HepG2 (cell line): ENCODE data around the gene LSS. TPM values are rescaled to one million over a fixed set of nuclear protein-coding genes. Genes with fewer than 3 reads are reported as not detected.

Experiments used
- ATAC-seq: fragments of 200-7000 bp; cut with Tn5 transposase; 3 replicates; pipeline ENCODE4 v1.9.1; 2020; ENCODE audit warnings: mild to moderate bottlenecking, moderate library complexity
- BruUV-seq: library from RNA; stranded (reverse); fragments of 400-500 nt; replicated peaks from 2 replicates; lab custom pipeline; 2021; lab: Mats Ljungman, UMichigan
- CTCF ChIA-PET: fragments of 300-600 bp; formaldehyde crosslinking; extraction: SDS; loops from one replicate; lab custom pipeline; 2021; ENCODE audit warnings: low total read pairs, inconsistent platforms, low intra/inter-chr PET ratio; lab: Yijun Ruan, JAX
- POLR2A ChIA-PET: fragments of 350-600 bp; sonication (Branson Sonifier 250); formaldehyde crosslinking; loops from one replicate; lab custom pipeline; 2020; ENCODE audit warnings: antibody characterized with exemption, inconsistent platforms; lab: Yijun Ruan, JAX
- DNase-seq: peaks from one replicate; pipeline ENCODE4 v3.0.0-alpha.2; 2015; ENCODE audit warnings: low spot score
- FAIRE-seq: peaks from 3 replicates; lab custom pipeline; 2011; peaks lifted over from hg19 to GRCh38; lab: Jason Lieb, UNC
- H2AFZ ChIP-seq: one replicate; pipeline ENCODE4 v1.6.1; 2011; ENCODE audit warnings: low read length, inconsistent platforms
- H3K27ac ChIP-seq: fragments of 300-600 bp; 3 replicates; pipeline ENCODE4 v1.8.0; 2011; ENCODE audit warnings: mixed run types, mild to moderate bottlenecking, mixed read lengths, low read length, inconsistent platforms; ENCODE audit not compliant: insufficient read depth; ENCODE audit errors: extremely low read length
- H3K27me3 ChIP-seq, 2 experiments: fragments of 200-600 bp in 1 of 2; 2 replicates in 1 of 2; 3 replicates in 1 of 2; pipeline versions ENCODE4 v1.6.0 to v1.8.0; 2011; ENCODE audit warnings: low read length in 2 of 2, mild to moderate bottlenecking in 2 of 2, moderate library complexity in 2 of 2, inconsistent platforms in 1 of 2; ENCODE audit not compliant: insufficient read depth in 2 of 2, control insufficient read depth in 1 of 2
- H3K36me3 ChIP-seq, 2 experiments: fragments of 200-600 bp in 1 of 2; replicated peaks in 1 of 2; 2 replicates in 1 of 2; 3 replicates in 1 of 2; pipeline versions ENCODE4 v1.5.1 to v1.8.0; 2011; ENCODE audit warnings: low read length in 2 of 2, inconsistent platforms in 1 of 2; ENCODE audit not compliant: insufficient read depth in 2 of 2, control insufficient read depth in 1 of 2
- H3K4me1 ChIP-seq: 2 replicates; pipeline ENCODE4 v1.5.1; 2012; ENCODE audit warnings: low read length, inconsistent platforms; ENCODE audit not compliant: insufficient read depth
- H3K4me2 ChIP-seq: 2 replicates; pipeline ENCODE4 v1.6.0; 2011; ENCODE audit warnings: low read depth, low read length, inconsistent platforms
- H3K4me3 ChIP-seq, 3 experiments: fragments of 200-600 bp in 1 of 3; sonication (generic), shearing (Covaris generic) in 1 of 3; replicated peaks in 1 of 3; 2 replicates each; pipeline ENCODE4 v1.5.1; 2011 to 2016; ENCODE audit warnings: low read length in 3 of 3, inconsistent platforms in 2 of 3, low read depth in 2 of 3, mild to moderate bottlenecking in 2 of 3, control low read depth in 1 of 3, mixed read lengths in 1 of 3; ENCODE audit not compliant: insufficient read depth in 1 of 3
- H3K79me2 ChIP-seq: one replicate; pipeline ENCODE4 v1.6.1; 2011; ENCODE audit warnings: low read length, inconsistent platforms; ENCODE audit not compliant: insufficient read depth
- H3K9ac ChIP-seq: 2 replicates; pipeline ENCODE4 v1.6.0; 2011; ENCODE audit warnings: mild to moderate bottlenecking, low read depth, low read length, inconsistent platforms; ENCODE audit not compliant: insufficient read depth
- H3K9me3 ChIP-seq: 2 replicates; pipeline ENCODE4 v1.5.1; 2012; ENCODE audit warnings: mild to moderate bottlenecking, low read length
- H4K20me1 ChIP-seq: 2 replicates; pipeline ENCODE4 v1.6.0; 2011; ENCODE audit warnings: inconsistent platforms, mild to moderate bottlenecking, low read length, moderate library complexity; ENCODE audit not compliant: insufficient read depth
- AGO2 ChIP-seq: fragments of 200-400 bp; formaldehyde crosslinking; optimal IDR thresholded peaks from 2 replicates; pipeline ENCODE3; 2017; ENCODE audit warnings: mild to moderate bottlenecking, low read depth, low read length, moderate library complexity
- ARHGAP35 ChIP-seq: sonication (generic); formaldehyde crosslinking; IDR thresholded peaks from 2 replicates; pipeline ENCODE4 v1.9.0; 2022; ENCODE audit warnings: mild to moderate bottlenecking, inconsistent platforms, moderate library complexity, missing genetic modification reagents, borderline replicate concordance
- CEBPB ChIP-seq: IDR thresholded peaks from 2 replicates; pipeline ENCODE4 v1.6.1; 2011; ENCODE audit warnings: low read depth, low read length, improper control_type of control experiment, borderline replicate concordance
- RFXAP ChIP-seq: sonication (generic); formaldehyde crosslinking; IDR thresholded peaks from 2 replicates; pipeline ENCODE4 v1.4.0; 2020; ENCODE audit warnings: missing genetic modification reagents, borderline replicate concordance
- SMAD9 ChIP-seq: sonication (generic); formaldehyde crosslinking; IDR thresholded peaks from 2 replicates; pipeline ENCODE4 v1.5.1; 2020; ENCODE audit warnings: mild to moderate bottlenecking, missing genetic modification reagents
- ZNF781 ChIP-seq: sonication (generic); formaldehyde crosslinking; IDR thresholded peaks from 2 replicates; pipeline ENCODE4 v1.5.1; 2020; ENCODE audit warnings: borderline replicate concordance, mild to moderate bottlenecking, missing genetic modification reagents; ENCODE audit errors: not compliant biosample characterization
- WGBS: methylation state at CpG from one replicate; pipeline ENCODE4 v1.1.6; 2017; ENCODE audit warnings: low lambda C conversion rate; 5-methylcytosine and 5-hydroxymethylcytosine counted together
- in situ Hi-C: cut with HindIII; loops from 2 replicates; pipeline ENCODE4 v1.10.0; 2017; ENCODE audit warnings: low pct_unique_long_range_greater_than_20kb; ENCODE audit not compliant: extremely low pct_ligation_motif_present
- intact Hi-C: fragments of 100-400 bp; cut with micrococcal nuclease; formaldehyde crosslinking; loops from one replicate; pipeline ENCODE4 v1.10.0; 2022; ENCODE audit not compliant: unreplicated experiment
- polyA plus RNA-seq, 8 experiments: library from polyadenylated mRNA; depleted of rRNA in 3 of 8; stranded (reverse) in 7 of 8; unstranded in 1 of 8; fragments of >200 nt; fragmentation: Illumina TruSeq in 4 of 8; extraction: Trizol in 4 of 8; gene quantifications; 2 replicates each; pipeline versions ENCODE4 v1.2.1 to v1.2.3, GENCODE V29; 2011 to 2016; ENCODE audit warnings: low read depth in 4 of 8, missing spikeins in 1 of 8, mixed read lengths in 1 of 8; ENCODE audit not compliant: insufficient read depth in 1 of 8
- total RNA-seq, 5 experiments: library from RNA; depleted of rRNA; stranded (reverse); fragments of >200 nt; fragmentation: Illumina TruSeq; extraction: Trizol; gene quantifications; 2 replicates each; pipeline ENCODE4 v1.2.3, GENCODE V29; 2016; ENCODE audit warnings: low read depth in 1 of 5
- TF ChIP-seq, protein P1 (sequence below): sonication (generic); formaldehyde crosslinking; IDR thresholded peaks from 2 replicates; pipeline ENCODE4 v1.4.0; 2020; ENCODE audit warnings: mild to moderate bottlenecking, missing genetic modification reagents, borderline replicate concordance
- TF ChIP-seq, protein P2 (sequence below): sonication (generic); formaldehyde crosslinking; conservative IDR thresholded peaks from 2 replicates; pipeline ENCODE4 v1.4.0; 2020; ENCODE audit warnings: mild to moderate bottlenecking, missing genetic modification reagents, moderate library complexity

Gene LSS
- total and polyA plus RNA-seq, 2 of the 13 experiments (the other 11 are each of a cell fraction or from before 2014, with no cell fraction given): 72.6 to 113 TPM

DNA sequence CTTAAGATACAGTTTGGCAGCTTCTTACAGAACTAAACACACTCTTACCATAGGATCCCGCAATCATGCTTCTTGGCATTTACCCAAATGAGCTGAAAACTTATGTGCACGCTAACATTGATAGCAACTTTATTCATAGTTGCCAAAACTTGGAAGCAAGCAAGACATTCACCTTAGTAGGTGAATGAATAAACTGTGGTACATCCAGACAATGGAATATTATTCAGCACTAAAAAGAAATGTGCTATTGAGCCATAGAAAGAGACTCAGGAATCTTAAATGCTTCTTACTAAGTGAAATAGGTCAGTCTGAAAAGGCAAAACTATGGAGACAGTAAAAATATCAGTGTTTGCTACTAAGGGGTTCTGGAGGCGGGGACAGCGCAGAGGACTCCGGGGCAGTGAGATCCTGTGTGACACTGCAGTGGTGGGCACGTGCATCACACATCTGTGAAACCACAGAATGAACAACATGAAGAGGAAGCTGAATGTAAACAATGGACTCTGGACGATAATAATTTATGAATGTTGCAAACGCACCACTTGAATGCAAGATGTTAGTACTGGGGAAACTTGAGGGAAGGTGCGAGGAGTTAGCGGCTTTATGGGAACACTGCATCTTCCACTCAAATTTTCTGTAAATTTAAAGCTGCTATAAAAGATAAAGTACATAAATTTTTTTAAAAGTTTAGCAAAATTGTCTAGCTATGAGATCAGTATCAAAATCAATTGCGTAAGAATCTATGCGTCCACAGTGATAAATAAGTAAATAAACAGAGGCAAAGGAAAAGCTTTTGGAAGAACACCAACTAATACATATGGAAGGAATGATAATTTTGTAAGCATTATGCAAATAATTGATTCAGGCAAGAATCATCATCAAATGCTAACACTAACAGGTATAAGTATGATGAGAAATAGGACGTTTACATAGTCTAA, 28.9 kb downstream of the LSS start:
- Histone ChIP-seq H3K9me3 (no peaks in the 10 kb centered on the region), H4K20me1 (0 out of 2 replicates have a peak, but pooled peaks cover 2% of the 10 kb centered on the region), H2AFZ (no peak overlapping the region), H3K36me3 (peaks cover 24 to 69% of the 10 kb centered on the region in 2 experiments), H3K4me1 (no peaks in the 10 kb centered on the region), H3K79me2 (no peaks in the 10 kb centered on the region), H3K27me3 (no peaks in the 10 kb centered on the region), H3K4me3 (no peak overlapping the region), H3K9ac (no peak overlapping the region), H3K27ac (no peak overlapping the region), H3K4me2 (no peak overlapping the region)
- POLR2A ChIA-PET: no interaction called here
- ATAC-seq: no peak
- CTCF ChIA-PET: no interaction called here
- intact Hi-C loops: loop anchor here (10.0 kb wide), 1 partner anchor 225 kb away; no protein-coding TSS in a partner anchor
- WGBS: 94% methylated on average over 13 of the region's 13 CpGs
- BruUV-seq: no TSS peak
- in situ Hi-C loops: no loop called here
- DNase-seq: no peak
- FAIRE-seq: no peak
- TF ChIP-seq CEBPB (peak; percentile 27; the same call in 1 of the 2 replicates), SMAD9 (CRISPR knock-in tag) (no peak)
- TF ChIP-seq, protein P1, sequence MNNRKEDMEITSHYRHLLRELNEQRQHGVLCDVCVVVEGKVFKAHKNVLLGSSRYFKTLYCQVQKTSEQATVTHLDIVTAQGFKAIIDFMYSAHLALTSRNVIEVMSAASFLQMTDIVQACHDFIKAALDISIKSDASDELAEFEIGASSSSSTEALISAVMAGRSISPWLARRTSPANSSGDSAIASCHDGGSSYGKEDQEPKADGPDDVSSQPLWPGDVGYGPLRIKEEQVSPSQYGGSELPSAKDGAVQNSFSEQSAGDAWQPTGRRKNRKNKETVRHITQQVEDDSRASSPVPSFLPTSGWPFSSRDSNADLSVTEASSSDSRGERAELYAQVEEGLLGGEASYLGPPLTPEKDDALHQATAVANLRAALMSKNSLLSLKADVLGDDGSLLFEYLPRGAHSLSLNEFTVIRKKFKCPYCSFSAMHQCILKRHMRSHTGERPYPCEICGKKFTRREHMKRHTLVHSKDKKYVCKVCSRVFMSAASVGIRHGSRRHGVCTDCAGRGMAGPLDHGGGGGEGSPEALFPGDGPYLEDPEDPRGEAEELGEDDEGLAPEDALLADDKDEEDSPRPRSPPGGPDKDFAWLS (CRISPR knock-in tag): no peak

DNA sequence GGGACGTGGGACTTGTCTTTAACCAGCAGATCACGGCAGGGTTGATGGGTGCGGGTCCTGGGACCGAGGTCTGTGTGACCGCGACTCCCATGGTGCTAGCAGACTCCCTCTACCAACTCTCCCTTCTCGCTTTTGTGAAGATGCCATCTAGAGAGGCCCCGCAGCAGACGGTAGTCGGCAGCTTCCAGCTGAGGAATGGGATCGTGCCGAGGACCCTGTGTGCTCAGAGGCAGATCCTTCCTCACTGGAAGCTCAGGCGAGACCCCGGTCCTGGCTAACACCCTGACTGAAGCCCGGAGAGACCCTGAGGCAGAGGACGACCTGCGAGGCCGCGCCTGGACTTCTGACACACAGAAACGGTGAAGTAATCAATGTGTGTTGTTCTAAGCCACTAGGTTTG, 31.8 kb downstream of the LSS start:
- no peak overlapping the region for H3K4me2 ChIP-seq
- H3K9ac ChIP-seq: no peak overlapping the region
- H3K27me3 ChIP-seq: no peaks in the 10 kb centered on the region
- DNase-seq: no peak
- ChIA-PET POLR2A (no interaction called here), CTCF (no interaction called here)
- intact Hi-C loops (loop anchor here (10.0 kb wide), 1 partner anchor 222 kb away; no protein-coding TSS in a partner anchor), in situ Hi-C loops (no loop called here)
- H3K27ac ChIP-seq: no peak overlapping the region
- ATAC-seq: no peak
- BruUV-seq: no TSS peak
- H2AFZ ChIP-seq: no peak overlapping the region
- no peak overlapping the region for H3K4me3 ChIP-seq
- 0 out of 2 replicates have a peak, but pooled peaks cover 2% of the 10 kb centered on the region for H4K20me1 ChIP-seq
- 96% methylated on average over 20 of the region's 20 CpGs for WGBS
- peaks cover 7% of the 10 kb centered on the region; the same call in 1 of the 2 replicates for H3K4me1 ChIP-seq
- H3K9me3 ChIP-seq: no peaks in the 10 kb centered on the region
- FAIRE-seq: no peak
- H3K79me2 ChIP-seq: no peaks in the 10 kb centered on the region
- peaks cover 27 to 78% of the 10 kb centered on the region in 2 experiments for H3K36me3 ChIP-seq
- TF ChIP-seq RFXAP (CRISPR knock-in tag): no peak
- no peak for TF ChIP-seq ARHGAP35 (CRISPR knock-in tag)
- TF ChIP-seq AGO2: no peak
- TF ChIP-seq, protein P2, sequence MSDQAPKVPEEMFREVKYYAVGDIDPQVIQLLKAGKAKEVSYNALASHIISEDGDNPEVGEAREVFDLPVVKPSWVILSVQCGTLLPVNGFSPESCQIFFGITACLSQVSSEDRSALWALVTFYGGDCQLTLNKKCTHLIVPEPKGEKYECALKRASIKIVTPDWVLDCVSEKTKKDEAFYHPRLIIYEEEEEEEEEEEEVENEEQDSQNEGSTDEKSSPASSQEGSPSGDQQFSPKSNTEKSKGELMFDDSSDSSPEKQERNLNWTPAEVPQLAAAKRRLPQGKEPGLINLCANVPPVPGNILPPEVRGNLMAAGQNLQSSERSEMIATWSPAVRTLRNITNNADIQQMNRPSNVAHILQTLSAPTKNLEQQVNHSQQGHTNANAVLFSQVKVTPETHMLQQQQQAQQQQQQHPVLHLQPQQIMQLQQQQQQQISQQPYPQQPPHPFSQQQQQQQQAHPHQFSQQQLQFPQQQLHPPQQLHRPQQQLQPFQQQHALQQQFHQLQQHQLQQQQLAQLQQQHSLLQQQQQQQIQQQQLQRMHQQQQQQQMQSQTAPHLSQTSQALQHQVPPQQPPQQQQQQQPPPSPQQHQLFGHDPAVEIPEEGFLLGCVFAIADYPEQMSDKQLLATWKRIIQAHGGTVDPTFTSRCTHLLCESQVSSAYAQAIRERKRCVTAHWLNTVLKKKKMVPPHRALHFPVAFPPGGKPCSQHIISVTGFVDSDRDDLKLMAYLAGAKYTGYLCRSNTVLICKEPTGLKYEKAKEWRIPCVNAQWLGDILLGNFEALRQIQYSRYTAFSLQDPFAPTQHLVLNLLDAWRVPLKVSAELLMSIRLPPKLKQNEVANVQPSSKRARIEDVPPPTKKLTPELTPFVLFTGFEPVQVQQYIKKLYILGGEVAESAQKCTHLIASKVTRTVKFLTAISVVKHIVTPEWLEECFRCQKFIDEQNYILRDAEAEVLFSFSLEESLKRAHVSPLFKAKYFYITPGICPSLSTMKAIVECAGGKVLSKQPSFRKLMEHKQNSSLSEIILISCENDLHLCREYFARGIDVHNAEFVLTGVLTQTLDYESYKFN: no peak
- TF ChIP-seq ZNF781 (CRISPR knock-in tag): no peak
